Thoracic aorta (tissue), 2 donors: ENCODE results near the gene CKAP4. TPM values are rescaled to one million over a fixed set of nuclear protein-coding genes. Genes with fewer than 3 reads are reported as not detected.

ENCODE experiments used
- ATAC-seq: fragments of 150-250 bp; one replicate; pipeline ENCODE4 v1.8.0; 2017; ENCODE audit warnings: low read depth; ENCODE audit not compliant: insufficient number of reproducible peaks, low FRiP score
- DNase-seq: peaks from one replicate; pipeline ENCODE4 v3.0.0-alpha.2; 2020; ENCODE audit warnings: low spot score
- H3K27ac ChIP-seq, 2 donors: fragments of 200-600 bp; sonication (generic); 1 replicate in 1 of 2; 2 replicates in 1 of 2; pipeline ENCODE4 v1.5.1; 2016; ENCODE audit warnings: mild to moderate bottlenecking in 2 of 2, moderate library complexity in 2 of 2
- H3K27me3 ChIP-seq: fragments of 200-600 bp; sonication (generic); replicated peaks from 2 replicates; pipeline ENCODE4 v1.6.0; 2016; ENCODE audit warnings: mild to moderate bottlenecking; ENCODE audit not compliant: insufficient read depth
- H3K36me3 ChIP-seq: fragments of 200-600 bp; sonication (generic); one replicate; pipeline ENCODE4 v1.5.1; 2016
- H3K4me1 ChIP-seq, 2 donors: fragments of 200-600 bp; sonication (generic); 1 replicate in 1 of 2; 2 replicates in 1 of 2; pipeline versions ENCODE4 v1.5.1 to v1.6.0; 2016; ENCODE audit warnings: low read depth in 2 of 2, mild to moderate bottlenecking in 1 of 2; ENCODE audit not compliant: control insufficient read depth in 1 of 2
- H3K4me3 ChIP-seq: fragments of 200-600 bp; sonication (generic); 2 replicates; pipeline ENCODE4 v1.5.1; 2016; ENCODE audit warnings: mild to moderate bottlenecking
- H3K9me3 ChIP-seq: fragments of 200-600 bp; sonication (generic); 2 replicates; pipeline ENCODE4 v1.5.1; 2016
- total RNA-seq, 2 donors: library from RNA; depleted of rRNA; stranded (reverse); fragments of >200 nt; gene quantifications; one replicate each; pipeline versions ENCODE4 v1.1.0 to v1.2.3, GENCODE V29; 2016
- TF ChIP-seq, protein P1 (sequence below): fragments of 200-600 bp; sonication (generic); IDR thresholded peaks from one replicate; pipeline ENCODE4 v1.5.1; 2019; ENCODE audit warnings: antibody characterized with exemption

CKAP4 gene
- total RNA-seq, 2 donors from 2014 or later = 81.4 to 85.1 TPM

DNA sequence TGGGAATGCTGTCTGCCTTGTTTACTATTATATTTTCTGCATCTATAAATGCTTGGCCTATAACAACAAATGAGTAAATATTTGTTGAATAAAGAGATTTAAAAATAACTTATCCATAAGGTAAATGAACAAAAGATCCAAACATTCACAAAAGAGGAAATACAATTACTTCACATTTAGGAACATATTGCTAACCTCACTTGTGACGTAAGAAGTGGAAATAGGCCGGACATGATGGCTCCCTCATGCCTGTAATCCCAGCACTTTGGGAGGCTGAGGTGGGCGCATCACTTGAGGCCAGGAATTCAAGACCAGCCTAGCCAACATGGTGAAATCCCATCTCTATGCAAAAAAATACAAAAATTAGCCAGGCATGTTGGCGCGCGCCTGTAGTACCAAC, 25.7 kb upstream of the CKAP4 start:
- TF ChIP-seq, protein P1, sequence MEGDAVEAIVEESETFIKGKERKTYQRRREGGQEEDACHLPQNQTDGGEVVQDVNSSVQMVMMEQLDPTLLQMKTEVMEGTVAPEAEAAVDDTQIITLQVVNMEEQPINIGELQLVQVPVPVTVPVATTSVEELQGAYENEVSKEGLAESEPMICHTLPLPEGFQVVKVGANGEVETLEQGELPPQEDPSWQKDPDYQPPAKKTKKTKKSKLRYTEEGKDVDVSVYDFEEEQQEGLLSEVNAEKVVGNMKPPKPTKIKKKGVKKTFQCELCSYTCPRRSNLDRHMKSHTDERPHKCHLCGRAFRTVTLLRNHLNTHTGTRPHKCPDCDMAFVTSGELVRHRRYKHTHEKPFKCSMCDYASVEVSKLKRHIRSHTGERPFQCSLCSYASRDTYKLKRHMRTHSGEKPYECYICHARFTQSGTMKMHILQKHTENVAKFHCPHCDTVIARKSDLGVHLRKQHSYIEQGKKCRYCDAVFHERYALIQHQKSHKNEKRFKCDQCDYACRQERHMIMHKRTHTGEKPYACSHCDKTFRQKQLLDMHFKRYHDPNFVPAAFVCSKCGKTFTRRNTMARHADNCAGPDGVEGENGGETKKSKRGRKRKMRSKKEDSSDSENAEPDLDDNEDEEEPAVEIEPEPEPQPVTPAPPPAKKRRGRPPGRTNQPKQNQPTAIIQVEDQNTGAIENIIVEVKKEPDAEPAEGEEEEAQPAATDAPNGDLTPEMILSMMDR = no peak
- H3K9me3 ChIP-seq = no peaks in the 10 kb centered on the region
- ATAC-seq = no peak
- no peaks in the 10 kb centered on the region for H3K27me3 ChIP-seq
- H3K27ac ChIP-seq = no peak overlapping the region
- H3K4me3 ChIP-seq = no peak overlapping the region
- no peaks in the 10 kb centered on the region for H3K36me3 ChIP-seq
- H3K4me1 ChIP-seq = no peaks in the 10 kb centered on the region
- DNase-seq = no peak

DNA sequence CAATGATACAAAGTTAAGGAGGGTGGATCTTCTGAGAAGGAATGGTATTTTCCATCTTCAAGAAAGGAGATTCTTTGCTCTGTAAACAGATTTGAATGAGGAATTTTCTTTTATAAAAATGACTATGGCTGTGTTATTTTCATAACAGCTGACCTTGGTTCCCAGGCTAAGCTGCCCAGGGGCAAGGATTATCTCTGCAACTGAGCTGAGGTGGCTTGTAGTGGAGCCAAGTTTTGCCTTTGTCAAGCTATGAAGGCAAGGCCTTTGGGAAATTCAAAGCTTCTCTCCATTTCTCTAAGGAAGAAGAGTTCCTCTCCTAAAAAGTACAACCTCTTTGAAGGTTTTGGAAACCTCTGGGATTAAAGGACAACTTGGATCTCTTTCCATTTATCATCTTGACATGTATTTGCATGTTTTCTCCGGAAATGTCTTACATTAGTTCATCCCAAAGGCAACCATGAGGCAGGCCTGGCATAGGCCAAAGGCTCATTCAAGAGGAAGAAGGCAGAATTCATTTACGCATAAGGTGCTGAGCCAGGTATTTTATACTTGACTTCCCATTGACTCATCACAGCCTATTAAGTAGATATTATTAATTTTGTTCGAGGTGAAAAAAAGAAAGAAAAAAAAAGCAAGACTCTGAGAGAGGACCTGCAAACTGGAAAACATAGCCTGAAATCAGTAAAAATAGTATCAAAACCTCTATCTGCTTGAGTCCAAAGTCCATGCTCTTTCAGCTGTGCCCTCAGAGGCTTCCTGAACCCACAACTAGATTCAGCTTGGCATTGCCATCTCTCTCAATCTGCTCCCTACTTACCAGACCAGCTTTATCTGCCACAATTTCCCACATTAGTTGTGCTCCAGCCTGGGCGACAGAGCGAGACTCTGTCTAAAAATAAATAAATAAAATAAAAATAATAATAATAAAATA, 24.0 kb upstream of the CKAP4 start:
- no peaks in the 10 kb centered on the region for H3K4me1 ChIP-seq
- no peak overlapping the region for H3K27ac ChIP-seq
- TF ChIP-seq, protein P1 = no peak
- no peak for DNase-seq
- no peaks in the 10 kb centered on the region for H3K36me3 ChIP-seq
- no peaks in the 10 kb centered on the region for H3K9me3 ChIP-seq
- ATAC-seq = no peak
- H3K27me3 ChIP-seq = no peaks in the 10 kb centered on the region
- H3K4me3 ChIP-seq = no peak overlapping the region

DNA sequence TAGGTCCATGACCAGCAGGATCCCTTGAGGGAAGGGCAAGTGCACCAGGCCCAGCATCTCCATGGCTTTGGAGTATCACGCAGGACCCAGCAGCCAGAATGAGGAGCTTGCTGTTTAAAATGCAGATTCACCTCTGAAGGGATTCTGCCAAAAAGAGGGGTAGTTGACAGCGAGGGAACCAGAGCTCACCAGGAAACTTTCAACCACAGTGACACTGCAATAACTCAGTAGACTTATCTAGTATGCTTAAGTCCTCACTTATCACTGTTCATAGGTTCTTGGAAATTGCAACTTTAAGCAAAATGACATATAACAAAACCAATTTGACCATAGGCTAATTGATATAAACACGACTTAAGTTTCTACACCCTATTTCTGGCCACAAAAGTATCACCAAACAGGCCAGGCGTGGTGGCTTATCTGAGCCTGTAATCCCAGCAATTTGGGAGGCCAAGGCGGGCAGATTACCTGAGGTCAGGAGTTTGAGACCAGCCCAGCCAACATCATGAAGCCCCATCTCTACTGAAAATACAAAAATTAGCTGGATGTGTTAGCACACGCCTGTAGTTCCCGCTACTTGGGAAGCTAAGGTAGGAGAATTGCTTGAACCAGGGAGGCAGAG, 21.4 kb upstream of the CKAP4 start:
- Histone ChIP-seq H3K27ac (no peak overlapping the region), H3K4me3 (no peak overlapping the region), H3K9me3 (no peaks in the 10 kb centered on the region), H3K36me3 (no peaks in the 10 kb centered on the region), H3K4me1 (no peaks in the 10 kb centered on the region), H3K27me3 (no peaks in the 10 kb centered on the region)
- ATAC-seq = no peak
- TF ChIP-seq, protein P1 = no peak
- DNase-seq = no peak

DNA sequence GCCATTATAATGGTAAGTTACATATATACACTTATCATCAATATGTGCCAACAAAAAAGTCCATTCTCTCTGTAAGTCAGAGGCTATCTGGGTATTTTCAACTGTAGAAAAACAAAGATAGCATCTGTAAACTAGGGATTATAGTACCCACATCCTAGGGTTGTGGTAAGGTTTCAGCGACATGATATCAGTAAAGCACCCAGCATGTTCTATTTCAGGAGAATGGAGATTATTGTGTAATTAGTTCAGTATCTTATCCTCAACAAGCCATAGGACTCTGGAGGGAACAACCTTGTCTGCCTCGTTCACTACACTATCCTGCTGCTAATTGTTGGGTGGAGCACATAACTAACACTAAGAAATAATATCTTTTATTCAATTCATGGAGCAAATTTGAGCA, 19.7 kb upstream of the CKAP4 start:
- H3K36me3 ChIP-seq = no peaks in the 10 kb centered on the region
- H3K27ac ChIP-seq = no peak overlapping the region
- no peaks in the 10 kb centered on the region for H3K4me1 ChIP-seq
- ATAC-seq = no peak
- H3K4me3 ChIP-seq = no peak overlapping the region
- TF ChIP-seq, protein P1 = no peak
- H3K9me3 ChIP-seq = no peaks in the 10 kb centered on the region
- no peaks in the 10 kb centered on the region for H3K27me3 ChIP-seq
- DNase-seq = no peak

DNA sequence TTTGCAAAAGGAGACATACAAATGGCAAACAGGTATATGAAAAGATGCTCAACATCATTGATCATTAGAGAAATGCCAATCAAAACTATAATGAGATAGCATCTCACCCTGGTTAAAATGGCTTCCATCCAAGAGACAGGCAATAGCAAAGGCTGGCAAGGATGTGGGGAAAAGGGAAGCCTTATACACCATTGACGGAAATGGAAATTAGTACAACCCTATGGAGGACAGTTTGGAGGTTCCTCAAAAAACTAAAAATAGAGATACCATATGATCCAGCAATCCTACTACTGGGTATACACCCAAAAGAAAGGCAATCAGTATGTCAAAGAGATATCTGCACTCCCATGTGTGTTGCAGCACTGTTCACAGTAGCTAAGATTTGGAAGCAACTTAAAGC, 17.3 kb upstream of the CKAP4 start:
- no peaks in the 10 kb centered on the region for H3K36me3 ChIP-seq
- H3K4me3 ChIP-seq = no peak overlapping the region
- DNase-seq (no peak), ATAC-seq (no peak)
- H3K4me1 ChIP-seq = no peaks in the 10 kb centered on the region
- TF ChIP-seq, protein P1 = no peak
- H3K27ac ChIP-seq = no peak overlapping the region
- H3K27me3 ChIP-seq = no peaks in the 10 kb centered on the region
- H3K9me3 ChIP-seq = no peaks in the 10 kb centered on the region
